Measurements from ENCODE around the gene NT5C1A.

NT5C1A gene

GRCh38 chr1:39671793-39672550 lies at the start of gene NT5C1A:
Gene NT5C1A (minus strand): TSS chr1:39672107. CDS start chr1:39672038, 69 bp downstream.
- DNase-seq: peak; percentile 35 to 46

- no peak for DNase-seq
Measured at GRCh38 chr1:39721664-39722063, 49.8 kb upstream of the NT5C1A start.

- DNase-seq: no peak
Measured at GRCh38 chr1:39720094-39720999, 48.4 kb upstream of the NT5C1A start.

- DNase-seq: no peak
Measured at GRCh38 chr1:39717809-39718208, 45.9 kb upstream of the NT5C1A start.

- no peak for DNase-seq
Measured at GRCh38 chr1:39713557-39713956, 41.6 kb upstream of the NT5C1A start.

- no peak for DNase-seq
Measured at GRCh38 chr1:39711966-39712340, 40.0 kb upstream of the NT5C1A start.

- DNase-seq: no peak
Measured at GRCh38 chr1:39711104-39711965, 39.4 kb upstream of the NT5C1A start.

GRCh38 chr1:39707506-39707905 lies 35.6 kb upstream of the NT5C1A start:
- DNase-seq: no peak

- no peak for DNase-seq
Measured at GRCh38 chr1:39704757-39705156, 32.9 kb upstream of the NT5C1A start.

- DNase-seq: no peak
Measured at GRCh38 chr1:39701049-39701439, 29.1 kb upstream of the NT5C1A start.

- no peak for DNase-seq
Measured at GRCh38 chr1:39700348-39700747, 28.4 kb upstream of the NT5C1A start.

GRCh38 chr1:39699419-39699818 lies 27.5 kb upstream of the NT5C1A start:
- no peak for DNase-seq

- DNase-seq: no peak
Measured at GRCh38 chr1:39698568-39698967, 26.7 kb upstream of the NT5C1A start.

- no peak for DNase-seq
Measured at GRCh38 chr1:39696448-39696847, 24.5 kb upstream of the NT5C1A start.

GRCh38 chr1:39695016-39695415 lies 23.1 kb upstream of the NT5C1A start:
- no peak for DNase-seq

- DNase-seq: no peak
Measured at GRCh38 chr1:39694026-39694425, 22.1 kb upstream of the NT5C1A start.

GRCh38 chr1:39692152-39693074 lies 20.5 kb upstream of the NT5C1A start:
- peak in 1 of 2 donors; percentile 33 for DNase-seq

- DNase-seq: peak; percentile 87 to 91
Measured at GRCh38 chr1:39691383-39692151, 19.7 kb upstream of the NT5C1A start, which contains the start of gene HPCAL4. Gene HPCAL4 (minus strand): TSS chr1:39691433. CDS start chr1:39684603, 6,830 bp downstream.

GRCh38 chr1:39690794-39691382 lies 19.0 kb upstream of the NT5C1A start:
- no peak for DNase-seq

- DNase-seq: no peak
Measured at GRCh38 chr1:39690225-39690624, 18.3 kb upstream of the NT5C1A start.

GRCh38 chr1:39689635-39690034 lies 17.7 kb upstream of the NT5C1A start:
- DNase-seq: no peak
